Measurements from ENCODE around the gene OPRPN.

DNA sequence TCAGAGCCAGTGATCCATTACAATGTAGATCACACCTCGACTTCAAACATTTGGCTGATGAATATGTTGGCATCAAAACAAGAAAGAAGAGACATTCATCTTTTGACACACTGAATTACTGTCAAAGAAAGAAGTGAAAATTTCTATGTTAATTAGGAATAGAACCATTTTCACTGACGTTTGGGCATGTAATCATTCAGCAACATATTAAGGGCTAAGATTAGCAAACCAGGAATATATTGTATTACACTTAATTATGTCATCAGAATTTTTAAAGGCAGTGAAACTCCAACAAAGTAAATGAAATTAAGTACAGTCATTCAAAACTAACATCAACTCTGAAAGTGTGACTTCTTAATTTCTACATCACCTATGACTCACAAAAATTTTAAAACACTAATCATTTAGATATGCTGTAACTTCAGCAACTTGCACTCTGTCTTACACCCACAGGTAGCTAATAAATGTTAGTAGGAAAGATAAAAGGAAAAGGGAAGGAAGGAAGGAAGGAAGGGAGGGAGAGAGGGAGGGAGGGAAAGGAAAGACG, 38.6 kb upstream of the OPRPN start:
- TF ChIP-seq, protein P1, sequence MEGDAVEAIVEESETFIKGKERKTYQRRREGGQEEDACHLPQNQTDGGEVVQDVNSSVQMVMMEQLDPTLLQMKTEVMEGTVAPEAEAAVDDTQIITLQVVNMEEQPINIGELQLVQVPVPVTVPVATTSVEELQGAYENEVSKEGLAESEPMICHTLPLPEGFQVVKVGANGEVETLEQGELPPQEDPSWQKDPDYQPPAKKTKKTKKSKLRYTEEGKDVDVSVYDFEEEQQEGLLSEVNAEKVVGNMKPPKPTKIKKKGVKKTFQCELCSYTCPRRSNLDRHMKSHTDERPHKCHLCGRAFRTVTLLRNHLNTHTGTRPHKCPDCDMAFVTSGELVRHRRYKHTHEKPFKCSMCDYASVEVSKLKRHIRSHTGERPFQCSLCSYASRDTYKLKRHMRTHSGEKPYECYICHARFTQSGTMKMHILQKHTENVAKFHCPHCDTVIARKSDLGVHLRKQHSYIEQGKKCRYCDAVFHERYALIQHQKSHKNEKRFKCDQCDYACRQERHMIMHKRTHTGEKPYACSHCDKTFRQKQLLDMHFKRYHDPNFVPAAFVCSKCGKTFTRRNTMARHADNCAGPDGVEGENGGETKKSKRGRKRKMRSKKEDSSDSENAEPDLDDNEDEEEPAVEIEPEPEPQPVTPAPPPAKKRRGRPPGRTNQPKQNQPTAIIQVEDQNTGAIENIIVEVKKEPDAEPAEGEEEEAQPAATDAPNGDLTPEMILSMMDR (IDR thresholded peaks at IDR 0.05; ENCODE audit: low read length): no peak
- TF ChIP-seq EZH2 (IDR thresholded peaks at IDR 0.05; ENCODE audit: borderline replicate concordance, low read length): no peak
